Head of caudate nucleus (tissue), 42 donors: ENCODE results near the gene PROM1.

ENCODE experiments used
- DNase-seq, 42 donors: peaks; one replicate each; pipeline versions ENCODE4 v3.0.0 to v3.0.0-alpha.2; 2020 to 2021; ENCODE audit warnings: mixed read lengths in 7 of 42
- intact Hi-C: fragments of 100-400 bp; cut with DNase I; formaldehyde crosslinking; loops from one replicate; pipeline ENCODE4 v1.15.0; 2022

The PROM1 gene

GRCh38 chr4:16083241-16084191 is at the start of gene PROM1:
TSS of gene PROM1 (minus strand) at chr4:16084023. CDS start at chr4:16075906, 8,117 bp downstream.
- DNase-seq = peak in 2 of 42 donors; percentile 12 to 15
- intact Hi-C loops = no loop called here

DNA sequence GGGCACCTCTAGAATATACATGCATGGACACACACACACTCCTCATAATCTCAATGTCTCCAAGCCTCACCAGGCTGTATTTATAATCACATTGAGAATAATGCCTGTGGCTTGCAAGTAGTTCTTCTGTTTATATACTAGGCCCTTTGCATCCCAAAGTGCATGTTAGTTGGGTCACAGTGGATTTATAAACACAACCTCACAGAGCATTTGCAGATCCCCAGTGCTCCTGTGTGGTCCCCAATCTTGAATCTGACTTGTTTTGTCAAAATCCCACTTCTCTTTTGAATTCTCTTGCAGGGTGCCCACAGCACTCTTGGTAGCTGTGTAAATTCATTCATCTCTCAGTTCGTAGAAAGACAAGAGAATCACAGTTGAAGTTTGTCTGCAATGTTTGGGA is 49.6 kb upstream of the PROM1 start:
- no peak for DNase-seq
- intact Hi-C loops = no loop called here

- intact Hi-C loops = no loop called here
- no peak for DNase-seq
These were observed 47.5 kb upstream of the PROM1 start for GRCh38 chr4:16131293-16131692.

DNA sequence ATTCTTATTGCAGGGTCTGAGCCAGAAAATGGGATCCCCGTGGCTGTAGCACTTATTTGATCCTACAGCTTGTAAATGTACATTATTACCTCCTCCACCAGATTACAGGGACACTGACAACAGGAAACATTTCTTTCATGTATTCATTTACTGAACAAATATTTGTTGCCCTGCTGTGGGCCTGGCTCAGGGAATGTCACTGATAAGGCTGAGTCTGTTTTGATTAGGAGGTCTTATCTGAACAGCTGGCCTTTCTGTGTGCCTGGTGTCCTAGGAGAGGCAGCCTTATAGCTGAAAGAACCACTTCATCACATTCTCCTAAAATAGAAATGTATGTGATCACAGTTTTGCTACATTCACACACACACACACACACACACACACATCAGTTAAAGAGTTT is 45.5 kb upstream of the PROM1 start:
- intact Hi-C loops = no loop called here
- DNase-seq = no peak

DNA sequence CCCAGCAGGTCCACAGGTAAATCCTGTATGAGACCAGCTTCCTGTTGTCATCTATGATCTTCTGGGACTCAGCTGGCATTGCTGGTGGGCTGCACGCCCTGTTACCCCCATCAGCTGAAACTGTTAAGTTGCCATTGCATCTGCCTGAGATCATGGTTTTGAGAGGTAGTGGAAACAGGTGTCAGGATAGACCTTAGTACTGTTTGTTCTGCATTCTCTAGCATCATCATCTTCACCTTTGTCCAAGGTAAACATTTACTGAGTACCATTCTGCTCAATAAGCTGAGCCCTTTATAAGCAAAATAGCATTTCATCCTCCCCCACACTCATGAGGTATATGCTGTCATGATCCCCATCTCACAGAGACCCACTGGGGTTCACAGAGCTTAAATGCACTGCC is 42.9 kb upstream of the PROM1 start:
- no peak for DNase-seq
- intact Hi-C loops = no loop called here

- no peak for DNase-seq
- intact Hi-C loops = no loop called here
These were observed 42.0 kb upstream of the PROM1 start for GRCh38 chr4:16125571-16126445.

- intact Hi-C loops = no loop called here
- DNase-seq = no peak
These were observed 40.4 kb upstream of the PROM1 start for GRCh38 chr4:16124232-16124631.

DNA sequence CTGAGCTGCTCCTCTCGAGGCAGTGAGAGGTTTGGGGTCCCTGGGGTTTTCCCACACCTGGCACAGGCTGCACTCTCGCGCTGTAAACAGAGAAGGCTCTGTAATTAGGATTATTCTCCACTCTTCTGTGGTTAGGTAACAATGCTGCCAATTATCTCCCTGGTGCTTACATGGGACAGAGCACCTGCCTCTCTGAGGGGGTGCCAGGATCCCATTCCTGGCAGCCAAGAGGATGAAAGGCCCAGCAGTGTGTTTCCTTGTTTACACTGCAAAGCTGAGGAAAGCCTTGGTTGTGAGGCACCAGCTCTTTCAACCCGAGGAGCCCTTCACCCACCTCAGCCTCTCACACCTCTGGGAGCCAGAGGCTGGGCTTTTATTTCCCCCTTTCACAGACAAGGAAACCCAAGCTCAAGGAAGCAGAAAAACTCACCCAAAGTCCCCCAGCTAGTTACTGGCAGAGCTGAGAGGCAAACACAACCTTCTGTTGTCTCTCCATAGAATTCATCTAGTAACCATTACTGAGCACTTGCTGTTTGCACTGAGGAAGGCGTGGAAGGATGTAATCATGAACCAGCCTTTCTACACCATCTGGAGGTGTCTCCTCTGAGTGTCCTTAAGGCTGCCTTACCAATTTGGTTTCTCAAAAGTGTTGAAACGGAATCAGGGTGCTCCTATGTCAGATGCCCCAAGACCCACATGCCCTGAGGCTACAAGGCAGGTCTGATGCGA is 39.7 kb upstream of the PROM1 start:
- DNase-seq = no peak
- intact Hi-C loops = no loop called here

DNA sequence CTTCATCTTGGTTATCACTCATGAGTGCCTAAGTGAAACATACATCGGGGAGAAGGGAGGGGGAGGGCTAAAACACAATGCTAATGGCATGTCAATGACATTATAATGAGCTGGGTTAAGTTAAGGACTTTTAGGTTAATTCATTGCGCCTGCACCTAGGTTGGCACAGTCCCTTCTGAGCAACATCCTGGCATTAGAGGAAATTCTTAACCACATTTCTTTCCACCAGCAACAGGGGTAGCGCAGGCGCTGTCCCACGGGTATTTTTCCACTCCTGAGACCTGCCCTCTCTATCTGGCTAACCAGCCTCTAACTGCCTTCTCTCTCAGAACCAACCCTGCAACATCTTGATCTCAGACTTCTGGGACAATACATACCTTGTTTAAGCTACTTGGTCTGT is 39.0 kb upstream of the PROM1 start:
- intact Hi-C loops = no loop called here
- no peak for DNase-seq

GRCh38 chr4:16122308-16122711 is 38.5 kb upstream of the PROM1 start:
- intact Hi-C loops = no loop called here
- DNase-seq = peak in 2 of 42 donors; percentile 8 to 13

DNA sequence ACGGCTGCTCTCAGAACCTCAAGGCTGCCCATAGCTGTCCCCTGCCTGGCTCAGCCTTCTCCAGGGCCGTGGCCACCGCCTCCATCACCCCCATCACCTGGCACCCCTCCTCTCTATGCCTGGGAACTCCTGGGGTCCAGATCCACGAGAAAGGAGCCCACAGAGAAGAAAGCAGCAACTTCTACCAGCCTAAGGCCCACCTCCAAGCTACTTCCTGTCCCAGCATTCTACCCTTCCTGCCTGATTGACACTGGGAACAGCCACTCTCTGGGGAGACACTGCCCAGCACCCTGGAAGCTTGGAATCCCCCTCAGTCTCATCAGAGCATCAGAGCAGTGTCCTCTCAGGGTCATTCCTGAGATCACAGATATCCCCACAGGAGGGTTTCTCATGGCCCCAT is 36.9 kb upstream of the PROM1 start:
- DNase-seq = peak in 2 of 42 donors; percentile 16 to 19
- intact Hi-C loops = no loop called here

GRCh38 chr4:16119981-16120380 is 36.2 kb upstream of the PROM1 start:
- DNase-seq = peak in 2 of 42 donors; percentile 18 to 22
- intact Hi-C loops = no loop called here

GRCh38 chr4:16118090-16118489 is 34.3 kb upstream of the PROM1 start:
- peak in 3 of 42 donors; percentile 17 to 33 (median 22) for DNase-seq
- intact Hi-C loops = no loop called here

DNA sequence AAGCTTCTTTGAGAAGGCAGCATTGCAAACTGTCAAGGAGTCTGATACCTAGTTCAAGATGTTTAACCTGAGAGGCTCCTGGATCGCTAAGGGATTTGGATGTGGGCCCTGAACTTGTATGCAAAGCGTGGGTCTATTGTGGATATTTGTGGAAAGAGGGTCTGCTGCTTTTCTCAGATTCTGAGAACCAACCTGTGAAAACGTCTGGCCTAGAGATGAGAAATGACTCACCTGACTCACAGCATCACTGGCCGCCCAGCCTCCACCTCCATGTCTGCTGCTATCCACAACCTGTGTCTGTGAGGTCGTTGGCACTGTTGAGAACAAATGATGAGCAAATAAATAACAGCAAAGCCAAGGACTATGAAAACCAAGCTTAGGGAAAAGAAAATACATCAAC is 33.3 kb upstream of the PROM1 start:
- intact Hi-C loops = no loop called here
- DNase-seq = peak in 2 of 42 donors; percentile 31 to 35

GRCh38 chr4:16116493-16116990 is 32.7 kb upstream of the PROM1 start:
- DNase-seq = peak in 1 of 42 donors; percentile 33
- intact Hi-C loops = no loop called here

DNA sequence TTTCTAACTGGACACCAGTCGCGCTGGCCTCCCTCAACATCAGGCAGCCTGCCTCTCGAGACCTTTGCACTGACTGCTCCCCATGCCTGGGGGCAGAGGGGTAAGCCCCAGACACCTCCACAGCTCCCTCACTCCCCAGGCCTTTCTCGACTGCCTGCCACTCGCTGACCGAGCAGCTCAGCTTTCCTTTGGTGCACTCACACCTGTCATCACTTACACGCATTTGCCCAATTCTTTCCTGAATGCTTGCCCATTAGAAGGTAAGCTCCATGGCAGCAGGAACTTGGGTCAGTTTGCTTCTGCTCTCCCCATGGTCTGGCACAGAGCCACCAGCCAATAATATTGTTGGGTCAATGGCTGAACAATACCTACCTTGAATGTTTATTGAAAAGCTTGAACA is 32.2 kb upstream of the PROM1 start:
- intact Hi-C loops = no loop called here
- peak in 1 of 42 donors; percentile 28 for DNase-seq

DNA sequence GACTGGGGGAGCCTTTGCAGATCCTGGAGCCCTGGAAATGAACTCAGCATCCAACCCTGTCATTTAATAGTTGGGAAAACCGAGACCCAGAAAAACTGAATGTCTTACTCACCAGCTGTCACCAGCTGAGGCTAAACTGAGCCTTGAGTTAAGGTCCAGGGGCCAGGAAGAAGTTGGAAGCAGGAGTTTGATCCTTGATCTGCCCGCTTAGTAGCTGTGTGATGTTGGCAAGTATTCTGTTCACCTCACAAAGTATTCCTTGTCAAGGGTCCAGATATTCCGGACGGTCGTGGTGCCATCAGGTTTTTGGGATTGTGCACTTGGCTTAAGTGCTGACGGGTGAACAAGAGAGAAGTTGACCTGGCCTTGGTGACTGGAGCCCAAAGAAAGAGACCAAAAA is 30.7 kb upstream of the PROM1 start:
- DNase-seq = peak in 2 of 42 donors; percentile 32 to 34
- intact Hi-C loops = no loop called here

DNA sequence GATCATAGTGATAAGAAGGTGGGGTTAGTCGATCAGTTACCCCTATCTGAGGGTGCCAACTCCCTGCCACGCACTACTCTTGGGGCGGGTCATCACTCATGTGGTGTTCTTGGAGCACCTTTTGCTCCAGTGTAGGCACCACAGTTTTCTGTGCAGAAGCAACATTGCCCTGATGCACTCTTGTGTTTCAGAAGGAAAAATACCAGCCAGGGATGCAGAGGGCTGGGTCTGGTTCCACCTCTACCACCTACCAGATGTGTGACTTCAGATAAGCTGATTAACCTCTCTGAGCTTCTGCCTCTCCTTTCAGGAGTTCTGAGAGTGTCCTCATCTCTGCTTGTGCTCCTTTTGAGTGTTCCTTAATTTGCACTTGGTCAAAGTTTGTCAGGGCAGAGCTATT is 29.9 kb upstream of the PROM1 start:
- intact Hi-C loops = no loop called here
- DNase-seq = peak in 2 of 42 donors; percentile 17 to 28

GRCh38 chr4:16111533-16111932 is 27.7 kb upstream of the PROM1 start:
- intact Hi-C loops = no loop called here
- DNase-seq = peak in 1 of 42 donors; percentile 10
